Adrenal gland (tissue), 12 donors: ENCODE results near the gene EFEMP1. TPM values are rescaled to one million over a fixed set of nuclear protein-coding genes. Genes with fewer than 3 reads are reported as not detected.

Experiments used
- DNase-seq, 7 donors: peaks; one replicate each; pipeline ENCODE4 v3.0.0-alpha.2; 2019 to 2020
- H3K27ac ChIP-seq, 5 donors: fragments of 200-600 bp; sonication (generic) in 4 of 5; 1 replicate in 3 of 5; 2 replicates in 2 of 5; pipeline versions ENCODE4 v1.5.1 to v1.8.0; 2016 to 2020; ENCODE audit warnings: mild to moderate bottlenecking in 1 of 5
- H3K27me3 ChIP-seq: fragments of 200-600 bp; 2 replicates; pipeline ENCODE4 v1.8.0; 2021
- H3K36me3 ChIP-seq, 2 donors: fragments of 200-600 bp; replicated peaks in 1 of 2; 1 replicate in 1 of 2; 2 replicates in 1 of 2; pipeline versions ENCODE4 v1.5.1 to v1.8.0; 2018 to 2022
- H3K4me1 ChIP-seq, 2 donors: fragments of 200-600 bp; replicated peaks in 1 of 2; 1 replicate in 1 of 2; 2 replicates in 1 of 2; pipeline versions ENCODE4 v1.5.1 to v1.8.0; 2018 to 2021
- H3K4me3 ChIP-seq, 4 donors: fragments of 200-600 bp; sonication (generic) in 3 of 4; one replicate each; pipeline ENCODE4 v1.5.1; 2016 to 2018
- H3K9me3 ChIP-seq, 3 donors: fragments of 200-600 bp; sonication (generic) in 1 of 3; replicated peaks in 1 of 3; 1 replicate in 2 of 3; 2 replicates in 1 of 3; pipeline versions ENCODE4 v1.5.1 to v1.8.0; 2016 to 2021
- POLR2A ChIP-seq, 2 donors: fragments of 450-650 bp; IDR thresholded peaks; one replicate each; pipeline ENCODE4 v1.6.1; 2017; ENCODE audit warnings: antibody characterized with exemption in 2 of 2, mild to moderate bottlenecking in 2 of 2, moderate library complexity in 1 of 2
- WGBS, 4 donors: extraction: QIAGEN DNeasy Blood & Tissue Kit in 2 of 4; methylation state at CpG; one replicate each; pipeline versions ENCODE4 v1.1.5 to v1.1.7; 2013 to 2017; 5-methylcytosine and 5-hydroxymethylcytosine counted together
- intact Hi-C, 2 donors: fragments of 100-400 bp; cut with DNase I; formaldehyde crosslinking; loops; one replicate each; pipeline versions ENCODE4 v1.14.1 to v1.15.0; 2022 to 2023
- polyA plus RNA-seq, 3 donors: library from polyadenylated mRNA; stranded (reverse); fragments of 200-250 nt in 2 of 3; fragments of 350-450 nt in 1 of 3; fragmentation: Illumina TruSeq in 1 of 3; extraction: RNeasy Lipid Tissue Mini Kit (QIAGEN cat#74804) in 1 of 3; gene quantifications; one replicate each; pipeline ENCODE4 v1.2.3, GENCODE V29; 2013 to 2014
- total RNA-seq, 9 donors: library from RNA; depleted of rRNA in 4 of 9; stranded (reverse); fragments of >200 nt in 4 of 9; fragments of 120-200 nt in 1 of 9; fragmentation: NEBNext Ultra II Directional in 1 of 9; extraction: Animal tissue kit (Norgen Biotek cat#: 25700) in 1 of 9; gene quantifications; one replicate each; pipeline versions ENCODE4 v1.1.0 to v1.2.4, GENCODE V29; 2013 to 2023
- TF ChIP-seq, protein P1 (sequence below), 6 experiments: fragments of 450-650 bp in 4 of 6; fragments of 200-600 bp in 2 of 6; sonication (generic) in 1 of 6; IDR thresholded peaks; 1 replicate in 5 of 6; 2 replicates in 1 of 6; pipeline versions ENCODE4 v1.5.1 to v1.8.0; 2016 to 2021; ENCODE audit warnings: antibody characterized with exemption in 6 of 6, mild to moderate bottlenecking in 2 of 6, moderate library complexity in 1 of 6
- donor health status: healthy with polysubstance abuse.
- donor health status: Bipolar disorder and iron deficiency.
- donor health status: DM: yes; HTN: yes; CAD: no.
- donor health status: DM: no; HTN: no; CAD: no.
- donor health status: DM: no; HTN: no; CAD: no.
- donor health status: DM: yes; HTN: yes; CAD: no.

The EFEMP1 gene
- total and polyA plus RNA-seq, 12 donors = 3.9 to 430 (median 124) TPM

GRCh38 chr2:55952415-55952814 lies 28.8 kb upstream of the EFEMP1 start:
- Histone ChIP-seq H3K9me3 (no peaks in the 10 kb centered on the region), H3K4me1 (peaks cover 0 to 13% of the 10 kb centered on the region in 2 donors), H3K4me3 (no peak overlapping the region), H3K36me3 (no peaks in the 10 kb centered on the region), H3K27me3 (peaks cover 9% of the 10 kb centered on the region), H3K27ac (no peak overlapping the region)
- WGBS, 4 donors = 54 to 67% (median 64%) methylated on average over 4 of the region's 4 CpGs
- no peak for TF ChIP-seq POLR2A (IDR thresholded peaks at IDR 0.05)
- TF ChIP-seq, protein P1, sequence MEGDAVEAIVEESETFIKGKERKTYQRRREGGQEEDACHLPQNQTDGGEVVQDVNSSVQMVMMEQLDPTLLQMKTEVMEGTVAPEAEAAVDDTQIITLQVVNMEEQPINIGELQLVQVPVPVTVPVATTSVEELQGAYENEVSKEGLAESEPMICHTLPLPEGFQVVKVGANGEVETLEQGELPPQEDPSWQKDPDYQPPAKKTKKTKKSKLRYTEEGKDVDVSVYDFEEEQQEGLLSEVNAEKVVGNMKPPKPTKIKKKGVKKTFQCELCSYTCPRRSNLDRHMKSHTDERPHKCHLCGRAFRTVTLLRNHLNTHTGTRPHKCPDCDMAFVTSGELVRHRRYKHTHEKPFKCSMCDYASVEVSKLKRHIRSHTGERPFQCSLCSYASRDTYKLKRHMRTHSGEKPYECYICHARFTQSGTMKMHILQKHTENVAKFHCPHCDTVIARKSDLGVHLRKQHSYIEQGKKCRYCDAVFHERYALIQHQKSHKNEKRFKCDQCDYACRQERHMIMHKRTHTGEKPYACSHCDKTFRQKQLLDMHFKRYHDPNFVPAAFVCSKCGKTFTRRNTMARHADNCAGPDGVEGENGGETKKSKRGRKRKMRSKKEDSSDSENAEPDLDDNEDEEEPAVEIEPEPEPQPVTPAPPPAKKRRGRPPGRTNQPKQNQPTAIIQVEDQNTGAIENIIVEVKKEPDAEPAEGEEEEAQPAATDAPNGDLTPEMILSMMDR (IDR thresholded peaks at IDR 0.05) = no peak
- no peak for DNase-seq
- intact Hi-C loops = no loop called here

DNA sequence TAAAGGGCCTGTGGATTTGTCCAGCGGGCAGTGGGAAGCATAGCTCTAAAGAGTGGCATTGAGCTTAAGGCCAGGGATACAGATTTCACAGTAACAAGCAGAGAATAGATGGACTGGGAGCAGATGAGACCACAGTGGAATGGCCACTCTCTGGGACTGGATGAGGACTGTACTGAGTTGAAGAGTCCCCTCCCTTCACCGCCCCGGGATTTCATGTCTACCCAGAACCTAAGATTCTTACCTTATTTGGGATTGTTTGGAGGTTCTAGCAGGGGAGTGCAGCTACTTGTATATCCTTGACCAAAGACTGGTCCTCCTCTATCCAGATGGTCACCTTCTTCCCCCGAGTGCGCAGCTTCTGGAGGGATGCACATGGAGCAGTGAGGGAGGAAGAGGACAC lies 28.0 kb upstream of the EFEMP1 start:
- no peak for DNase-seq
- no peak overlapping the region for H3K4me3 ChIP-seq
- H3K9me3 ChIP-seq = no peaks in the 10 kb centered on the region
- TF ChIP-seq POLR2A (IDR thresholded peaks at IDR 0.05) = no peak
- TF ChIP-seq, protein P1 (IDR thresholded peaks at IDR 0.05) = no peak
- no peaks in the 10 kb centered on the region for H3K36me3 ChIP-seq
- H3K27me3 ChIP-seq = peaks cover 9% of the 10 kb centered on the region
- peaks cover 0 to 13% of the 10 kb centered on the region in 2 donors for H3K4me1 ChIP-seq
- 82 to 94% (median 91%) methylated on average over 5 of the region's 5 CpGs for WGBS, 4 donors
- H3K27ac ChIP-seq = no peak overlapping the region
- intact Hi-C loops = no loop called here

DNA sequence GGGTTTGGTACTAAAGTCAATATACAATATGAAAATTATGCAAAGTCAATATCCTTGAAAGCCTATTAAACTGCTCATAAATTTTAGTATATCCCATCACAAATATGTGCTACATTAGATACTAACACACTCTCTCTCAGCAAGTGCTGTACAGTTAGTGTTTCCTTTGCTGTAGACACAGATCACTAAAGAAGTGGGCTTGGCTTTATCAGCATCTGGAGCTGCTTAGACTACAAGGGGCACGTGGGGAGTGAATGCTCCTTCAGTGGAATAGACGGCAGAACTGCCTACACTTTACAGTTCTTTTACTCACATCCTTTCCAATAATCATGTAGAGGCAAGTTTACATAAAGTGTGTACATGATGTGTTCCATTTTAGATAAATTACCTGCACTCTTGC lies 26.0 kb upstream of the EFEMP1 start:
- Histone ChIP-seq H3K4me3 (no peak overlapping the region), H3K27me3 (peaks cover 9% of the 10 kb centered on the region), H3K27ac (no peak overlapping the region), H3K36me3 (no peaks in the 10 kb centered on the region), H3K4me1 (peaks cover 0 to 12% of the 10 kb centered on the region in 2 donors), H3K9me3 (no peaks in the 10 kb centered on the region)
- no peak for DNase-seq
- no peak for TF ChIP-seq POLR2A (IDR thresholded peaks at IDR 0.05)
- TF ChIP-seq, protein P1 (IDR thresholded peaks at IDR 0.05) = no peak
- 69 to 78% (median 73%) methylated on average over 2 of the region's 2 CpGs for WGBS, 4 donors
- intact Hi-C loops = no loop called here

DNA sequence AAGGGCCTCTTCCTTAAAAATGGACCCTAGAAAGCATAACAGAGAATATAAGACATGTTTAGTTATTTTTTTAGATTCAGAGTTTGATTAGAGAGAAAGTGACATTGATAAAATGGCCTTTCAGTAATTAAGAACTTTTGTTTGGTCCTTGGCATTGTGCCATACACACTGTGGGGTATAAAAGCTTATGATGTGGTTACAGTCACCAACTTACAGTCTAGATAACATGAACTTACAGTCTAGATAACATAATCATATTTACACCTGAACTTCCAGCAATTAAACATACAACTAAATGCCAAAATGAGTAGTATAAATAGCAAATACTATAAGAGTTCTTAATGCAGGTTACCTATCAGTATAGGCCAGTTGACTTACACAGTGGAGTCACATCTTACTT lies 25.6 kb upstream of the EFEMP1 start:
- peaks cover 9% of the 10 kb centered on the region for H3K27me3 ChIP-seq
- intact Hi-C loops = no loop called here
- no peak overlapping the region for H3K27ac ChIP-seq

More for the DNA sequence above, 25.6 kb upstream of the EFEMP1 start:
- DNase-seq = no peak
- H3K9me3 ChIP-seq = no peaks in the 10 kb centered on the region
- no peaks in the 10 kb centered on the region for H3K36me3 ChIP-seq
- H3K4me1 ChIP-seq = peaks cover 0 to 8% of the 10 kb centered on the region in 2 donors
- TF ChIP-seq, protein P1 (IDR thresholded peaks at IDR 0.05) = no peak
- no peak for TF ChIP-seq POLR2A (IDR thresholded peaks at IDR 0.05)
- no peak overlapping the region for H3K4me3 ChIP-seq
